Caco-2 (cell line): ENCODE measurements around the gene TNRC6C. TPM values are rescaled to one million over a fixed set of nuclear protein-coding genes. Genes with fewer than 3 reads are reported as not detected.

Experiments used
- BruUV-seq: library from RNA; stranded (reverse); fragments of 400-500 nt; replicated peaks from 2 replicates; lab custom pipeline; 2021; lab: Mats Ljungman, UMichigan
- CTCF ChIA-PET: fragments of 300-600 bp; sonication (Branson Sonifier 250); formaldehyde crosslinking; loops from one replicate; lab custom pipeline; 2022; ENCODE audit warnings: antibody characterized with exemption; lab: Charles Lee
- POLR2A ChIA-PET: fragments of 300-600 bp; sonication (Branson Sonifier 250); formaldehyde crosslinking; loops from one replicate; lab custom pipeline; 2022; ENCODE audit warnings: antibody characterized with exemption; lab: Charles Lee
- DNase-seq, 2 experiments: peaks; one replicate each; pipeline versions ENCODE4 v3.0.0 to v3.0.0-alpha.2; 2020 to 2022
- H3K27me3 ChIP-seq: replicated peaks from 2 replicates; pipeline ENCODE4 v1.6.0; 2011; ENCODE audit warnings: low read length; ENCODE audit not compliant: control insufficient read depth, insufficient read depth
- H3K36me3 ChIP-seq: 2 replicates; pipeline ENCODE4 v1.5.1; 2011; ENCODE audit warnings: low read length; ENCODE audit not compliant: control insufficient read depth, insufficient read depth
- H3K4me1 ChIP-seq: fragments of 250-450 bp; sonication (Bioruptor Pico); 2 replicates; pipeline ENCODE4 v1.5.1; 2020; ENCODE audit warnings: mild to moderate bottlenecking
- H3K4me3 ChIP-seq: 2 replicates; pipeline ENCODE4 v1.5.1; 2011; ENCODE audit warnings: low read depth, mild to moderate bottlenecking, control low read depth, low read length
- H3K9me3 ChIP-seq: fragments of 250-450 bp; sonication (Bioruptor Pico); 2 replicates; pipeline ENCODE4 v1.5.1; 2020; ENCODE audit warnings: mild to moderate bottlenecking, moderate library complexity
- H3K27ac Mint-ChIP-seq: one replicate; pipeline ENCODE4 v1.8.0; 2022; ENCODE audit warnings: mixed read lengths; ENCODE audit not compliant: unreplicated experiment
- H3K27me3 Mint-ChIP-seq: one replicate; pipeline ENCODE4 v1.8.0; 2022; ENCODE audit warnings: mixed read lengths; ENCODE audit not compliant: insufficient read depth, unreplicated experiment
- H3K36me3 Mint-ChIP-seq: one replicate; pipeline ENCODE4 v1.8.0; 2022; ENCODE audit warnings: mild to moderate bottlenecking, mixed read lengths; ENCODE audit not compliant: insufficient read depth, unreplicated experiment
- H3K4me1 Mint-ChIP-seq: one replicate; pipeline ENCODE4 v1.8.0; 2022; ENCODE audit warnings: low read depth, mixed read lengths; ENCODE audit not compliant: unreplicated experiment
- H3K4me3 Mint-ChIP-seq: one replicate; pipeline ENCODE4 v1.8.0; 2022; ENCODE audit warnings: mild to moderate bottlenecking, moderate library complexity, mixed read lengths; ENCODE audit not compliant: unreplicated experiment
- H3K9me3 Mint-ChIP-seq: one replicate; pipeline ENCODE4 v1.8.0; 2022; ENCODE audit warnings: mixed read lengths; ENCODE audit not compliant: unreplicated experiment
- CTCF ChIP-seq, 2 experiments: fragments of 200-600 bp in 1 of 2; IDR thresholded peaks; 1 replicate in 1 of 2; 2 replicates in 1 of 2; pipeline versions ENCODE4 v1.5.1 to v1.8.0; 2011 to 2022; ENCODE audit warnings: antibody characterized with exemption in 1 of 2, control low read depth in 1 of 2, inconsistent platforms in 1 of 2, low read depth in 1 of 2, low read length in 1 of 2, mild to moderate bottlenecking in 1 of 2, moderate library complexity in 1 of 2; ENCODE audit not compliant: insufficient read depth in 1 of 2, severe bottlenecking in 1 of 2, unreplicated experiment in 1 of 2
- intact Hi-C: fragments of 100-400 bp; cut with micrococcal nuclease; formaldehyde crosslinking; loops from one replicate; pipeline ENCODE4 v1.10.0; 2022; ENCODE audit not compliant: unreplicated experiment
- total RNA-seq: library from RNA; stranded (reverse); gene quantifications from 2 replicates; pipeline ENCODE4 v1.2.3, GENCODE V29; 2022

TNRC6C gene
- total RNA-seq, 1 experiment from 2014 or later, result 17.9 TPM

GRCh38 chr17:78082988-78083387, 124.5 kb downstream of the TNRC6C start:
- Histone ChIP-seq H3K4me3 (no peak overlapping the region), H3K4me1 (no peaks in the 10 kb centered on the region), H3K27me3 (no peaks in the 10 kb centered on the region), H3K9me3 (no peaks in the 10 kb centered on the region), H3K36me3 (peaks cover 1% of the 10 kb centered on the region)
- POLR2A ChIA-PET, result no interaction called here
- CTCF ChIA-PET, result no interaction called here
- intact Hi-C loops, result no loop called here
- no peaks in the 10 kb centered on the region for H3K27me3 Mint-ChIP-seq
- peaks cover 6% of the 10 kb centered on the region for H3K36me3 Mint-ChIP-seq
- no peak overlapping the region for H3K4me3 Mint-ChIP-seq
- no peaks in the 10 kb centered on the region for H3K4me1 Mint-ChIP-seq
- TF ChIP-seq CTCF (IDR thresholded peaks at IDR 0.05; ENCODE audit: insufficient read depth in 1 of 2, low read depth in 1 of 2, low read length in 1 of 2, severe bottlenecking in 1 of 2, unreplicated experiment in 1 of 2), result no peak
- no peaks in the 10 kb centered on the region for H3K9me3 Mint-ChIP-seq
- BruUV-seq, result no TSS peak
- no peak for DNase-seq
- H3K27ac Mint-ChIP-seq, result no peak overlapping the region

DNA sequence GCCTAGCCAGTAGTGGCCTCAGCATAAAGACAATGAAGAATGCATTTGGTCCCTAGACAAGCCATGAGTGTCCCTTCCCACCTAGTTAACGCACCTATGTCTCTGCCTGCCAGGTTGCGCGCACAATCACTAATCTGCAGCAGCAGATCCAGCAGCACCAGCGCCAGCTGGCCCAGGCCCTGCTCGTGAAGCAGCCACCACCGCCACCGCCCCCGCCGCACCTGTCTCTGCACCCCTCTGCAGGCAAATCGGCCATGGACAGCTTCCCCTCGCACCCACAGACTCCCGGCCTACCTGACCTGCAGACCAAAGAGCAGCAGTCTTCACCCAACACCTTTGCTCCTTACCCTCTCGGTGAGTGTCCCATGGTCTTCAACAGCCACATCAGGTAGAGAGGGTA, 128.2 kb downstream of the TNRC6C start:
- Mint-ChIP-seq H3K27me3 (no peaks in the 10 kb centered on the region), H3K9me3 (no peaks in the 10 kb centered on the region), H3K4me1 (no peaks in the 10 kb centered on the region), H3K27ac (no peak overlapping the region), H3K36me3 (peaks cover 6% of the 10 kb centered on the region), H3K4me3 (no peak overlapping the region)
- Histone ChIP-seq H3K4me1 (no peaks in the 10 kb centered on the region), H3K36me3 (no peaks in the 10 kb centered on the region; the same call in none of the 2 replicates), H3K27me3 (no peaks in the 10 kb centered on the region), H3K4me3 (no peak overlapping the region), H3K9me3 (no peaks in the 10 kb centered on the region)
- no peak for TF ChIP-seq CTCF (IDR thresholded peaks at IDR 0.05; ENCODE audit: insufficient read depth in 1 of 2, low read depth in 1 of 2, low read length in 1 of 2, severe bottlenecking in 1 of 2, unreplicated experiment in 1 of 2)
- intact Hi-C loops, result no loop called here
- no TSS peak for BruUV-seq
- DNase-seq, result no peak
- POLR2A ChIA-PET, result no interaction called here
- CTCF ChIA-PET, result interaction anchor here (0.6 kb wide), 1 partner anchor 916 kb away, joined by 3 read pairs; no protein-coding TSS in a partner anchor

DNA sequence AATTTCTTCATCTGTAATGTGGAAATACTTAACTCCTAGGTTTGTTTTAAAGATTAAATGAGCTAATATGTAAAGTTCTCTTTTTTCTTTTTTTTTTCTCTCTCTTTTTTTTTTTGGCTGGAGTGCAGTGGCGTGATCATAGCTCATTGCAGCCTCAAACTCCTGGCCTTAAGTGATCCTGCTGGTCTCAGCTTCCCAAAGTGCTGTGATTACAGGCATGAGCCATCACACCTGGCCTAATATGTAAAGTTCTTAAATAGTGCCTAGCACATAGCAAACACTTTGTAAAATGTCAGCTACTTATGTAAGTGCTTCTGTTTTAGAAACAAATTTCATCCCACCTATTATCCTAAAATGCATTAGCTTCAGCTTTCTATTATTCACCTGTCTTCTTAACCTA, 130.0 kb downstream of the TNRC6C start:
- no peak for TF ChIP-seq CTCF (IDR thresholded peaks at IDR 0.05; ENCODE audit: insufficient read depth in 1 of 2, low read depth in 1 of 2, low read length in 1 of 2, severe bottlenecking in 1 of 2, unreplicated experiment in 1 of 2)
- ChIA-PET POLR2A (interaction anchor here (0.6 kb wide), 1 partner anchor 333 kb away, joined by 4 read pairs; no protein-coding TSS in a partner anchor), CTCF (interaction anchor here (0.6 to 0.7 kb wide), 2 partner anchors 24 to 813 kb away, joined by 4 read pairs; no protein-coding TSS in a partner anchor)
- no peaks in the 10 kb centered on the region for H3K9me3 Mint-ChIP-seq
- H3K27ac Mint-ChIP-seq, result no peak overlapping the region
- H3K36me3 Mint-ChIP-seq, result peaks cover 7% of the 10 kb centered on the region
- BruUV-seq, result no TSS peak
- Histone ChIP-seq H3K27me3 (no peaks in the 10 kb centered on the region), H3K9me3 (no peaks in the 10 kb centered on the region), H3K4me3 (no peak overlapping the region), H3K4me1 (no peaks in the 10 kb centered on the region), H3K36me3 (no peaks in the 10 kb centered on the region; the same call in none of the 2 replicates)
- H3K27me3 Mint-ChIP-seq, result no peaks in the 10 kb centered on the region
- intact Hi-C loops, result no loop called here
- H3K4me3 Mint-ChIP-seq, result no peak overlapping the region
- DNase-seq, result no peak
- no peaks in the 10 kb centered on the region for H3K4me1 Mint-ChIP-seq
